GM19023 (cell line): Measurements from ENCODE around the gene ATP5MK.
"Not testable (repeated sequence)": the region's sequence is repeated elsewhere in the genome, so short reads cannot be mapped to it uniquely, and the experiment has no call there.

Experiments
- ATAC-seq: cut with Tn5 transposase; IDR thresholded peaks from one replicate; pipeline ENCODE4 v1.9.1; 2021; ENCODE audit warnings: mild to moderate bottlenecking, moderate library complexity; ENCODE audit not compliant: unreplicated experiment

ATP5MK gene, protein sequence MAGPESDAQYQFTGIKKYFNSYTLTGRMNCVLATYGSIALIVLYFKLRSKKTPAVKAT

DNA sequence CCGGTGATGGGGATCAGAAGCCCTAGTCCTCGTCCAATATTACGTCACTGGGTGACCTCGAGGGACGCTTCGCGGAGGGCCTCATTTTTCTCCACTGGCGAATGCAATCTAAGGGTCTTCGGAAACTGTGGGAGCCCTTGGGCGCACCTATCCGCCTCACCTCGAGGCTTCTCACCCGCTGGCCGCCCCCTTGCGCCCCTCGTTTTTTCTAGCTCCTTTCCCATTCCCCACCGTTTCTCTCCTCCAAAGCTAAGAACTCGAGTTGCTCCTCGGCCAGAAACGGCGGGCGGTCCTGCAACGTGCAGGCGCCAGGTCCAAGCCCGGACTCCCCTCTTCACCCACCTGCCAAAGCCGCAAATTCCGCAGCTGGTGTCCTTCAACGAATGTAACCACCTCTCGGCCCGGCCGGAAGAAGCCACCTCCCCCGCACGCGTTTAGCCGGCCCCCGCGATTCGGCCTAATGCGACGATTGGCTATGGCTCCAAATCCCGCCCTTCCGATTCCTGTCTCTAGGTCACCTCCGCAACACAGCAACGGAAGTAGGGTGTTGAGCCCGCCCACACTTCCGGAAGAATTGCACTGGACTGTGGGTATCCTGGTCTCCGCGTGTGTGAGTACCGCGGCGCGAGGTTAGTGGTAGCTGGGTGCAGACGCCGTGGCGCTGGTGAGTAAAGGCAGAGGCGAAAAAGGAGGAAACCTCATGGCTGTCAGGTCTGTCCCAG lies at the start of gene ATP5MK, which contains the start of gene PDCD11:
ATP5MK (minus strand) TSS at position 409 of the 722 bp plus-strand sequence. CDS start 4,018 bp downstream, outside the sequence.
PDCD11 (plus strand) TSS at position 560 of the 722 bp plus-strand sequence. CDS start 1,801 bp downstream, outside the sequence.
- ATAC-seq = peak; percentile 96

DNA sequence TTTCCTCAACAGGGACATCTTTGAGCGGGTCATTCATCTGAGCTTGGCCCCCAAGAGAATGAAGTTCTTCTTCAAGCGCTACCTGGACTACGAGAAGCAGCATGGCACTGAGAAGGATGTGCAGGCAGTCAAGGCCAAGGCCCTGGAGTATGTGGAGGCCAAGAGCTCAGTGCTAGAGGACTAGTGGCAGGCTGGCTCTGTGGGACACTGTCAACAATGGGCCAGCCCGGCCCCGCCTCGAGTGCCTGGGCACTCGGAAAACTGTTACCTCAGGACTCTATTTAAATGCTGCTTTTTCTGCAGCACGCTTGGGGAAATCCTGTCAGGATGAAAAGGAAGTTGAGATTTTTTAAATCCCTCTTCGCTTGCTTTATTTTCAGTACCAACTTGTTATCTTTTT lies 49.1 kb upstream of the ATP5MK start:
- no peak for ATAC-seq

DNA sequence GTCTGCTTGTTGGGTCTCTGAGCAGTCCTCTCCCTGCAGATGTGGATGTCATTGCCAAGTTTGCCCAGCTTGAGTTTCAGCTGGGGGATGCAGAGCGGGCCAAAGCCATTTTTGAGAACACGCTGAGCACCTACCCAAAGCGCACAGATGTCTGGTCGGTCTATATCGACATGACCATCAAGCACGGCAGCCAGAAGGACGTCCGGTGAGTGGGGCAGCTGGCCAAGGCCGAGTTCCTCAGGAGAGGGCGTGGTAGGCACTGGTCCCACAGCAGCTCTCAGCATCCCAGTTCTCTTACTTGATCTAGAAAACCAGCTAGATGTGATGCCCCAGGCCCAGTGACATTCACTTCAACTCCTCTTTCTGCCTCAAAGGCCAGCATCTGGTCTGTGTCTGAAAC lies 48.2 kb upstream of the ATP5MK start:
- no peak for ATAC-seq

DNA sequence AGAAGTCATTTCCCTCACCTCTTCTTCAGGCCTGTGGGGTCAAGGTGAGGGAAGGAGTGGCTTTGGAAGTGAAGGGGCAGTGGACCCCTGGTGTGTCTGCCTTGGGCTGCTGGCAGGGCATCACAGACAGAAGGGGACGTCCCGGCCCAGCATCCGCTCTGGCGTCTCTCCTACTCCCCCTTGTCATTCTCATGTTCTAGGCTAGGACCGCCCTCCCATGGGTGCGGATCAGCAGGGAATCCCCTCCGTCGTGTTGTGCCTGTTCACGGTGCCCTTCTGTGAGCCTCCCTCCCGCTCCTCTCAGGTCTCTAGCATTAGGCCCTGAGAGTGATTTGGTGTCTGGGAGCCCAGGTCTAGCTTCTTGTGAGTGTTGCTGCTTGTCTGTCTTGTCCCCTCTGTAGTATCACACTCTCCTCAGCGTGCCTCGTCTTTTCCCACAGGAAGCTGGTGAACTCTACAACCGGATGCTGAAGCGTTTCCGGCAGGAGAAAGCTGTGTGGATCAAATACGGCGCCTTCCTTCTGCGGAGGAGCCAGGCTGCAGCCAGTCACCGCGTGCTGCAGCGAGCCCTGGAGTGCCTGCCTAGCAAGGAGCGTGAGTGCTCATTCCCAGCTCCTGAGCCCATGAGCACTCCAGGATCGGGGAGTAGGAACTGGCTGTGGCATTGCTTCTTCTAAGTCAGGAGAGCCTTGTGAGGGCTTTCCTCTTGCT lies 47.4 kb upstream of the ATP5MK start:
- no peak for ATAC-seq

DNA sequence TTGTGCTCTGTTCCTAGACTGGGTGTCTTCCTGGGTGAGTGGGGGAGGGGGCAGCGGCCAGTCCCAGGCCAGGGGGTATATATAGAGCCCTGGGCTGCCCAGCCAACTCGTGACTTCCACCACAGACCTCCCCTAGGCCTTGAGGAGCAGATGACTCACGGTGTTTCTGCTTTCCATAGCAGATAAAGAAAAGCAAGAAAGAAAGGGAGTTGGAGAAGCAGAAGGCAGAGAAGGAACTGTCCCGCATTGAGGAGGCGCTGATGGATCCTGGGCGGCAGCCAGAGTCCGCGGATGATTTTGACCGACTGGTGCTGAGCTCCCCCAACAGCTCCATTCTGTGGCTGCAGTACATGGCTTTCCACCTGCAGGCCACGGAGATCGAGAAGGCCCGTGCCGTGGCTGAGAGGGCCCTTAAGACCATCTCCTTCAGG lies 45.8 kb upstream of the ATP5MK start:
- no peak for ATAC-seq

DNA sequence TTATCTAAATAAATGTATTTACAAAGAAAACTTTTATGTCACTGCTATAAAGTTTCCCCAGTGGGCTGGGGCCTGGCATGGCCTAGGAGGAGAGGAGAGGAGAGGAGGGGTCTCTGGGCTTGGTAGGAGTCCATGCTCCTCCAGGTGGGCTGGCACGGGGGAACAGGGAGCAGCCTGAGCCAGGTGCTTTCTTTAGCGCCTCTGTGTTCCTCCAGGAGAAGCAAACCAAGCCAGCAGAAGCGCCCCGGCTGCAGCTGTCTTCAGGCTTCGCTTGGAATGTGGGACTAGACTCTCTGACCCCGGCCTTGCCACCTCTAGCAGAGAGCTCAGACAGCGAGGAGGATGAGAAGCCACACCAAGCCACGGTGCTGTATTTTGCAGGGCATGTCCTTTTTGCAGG lies 45.3 kb upstream of the ATP5MK start:
- ATAC-seq = no peak

DNA sequence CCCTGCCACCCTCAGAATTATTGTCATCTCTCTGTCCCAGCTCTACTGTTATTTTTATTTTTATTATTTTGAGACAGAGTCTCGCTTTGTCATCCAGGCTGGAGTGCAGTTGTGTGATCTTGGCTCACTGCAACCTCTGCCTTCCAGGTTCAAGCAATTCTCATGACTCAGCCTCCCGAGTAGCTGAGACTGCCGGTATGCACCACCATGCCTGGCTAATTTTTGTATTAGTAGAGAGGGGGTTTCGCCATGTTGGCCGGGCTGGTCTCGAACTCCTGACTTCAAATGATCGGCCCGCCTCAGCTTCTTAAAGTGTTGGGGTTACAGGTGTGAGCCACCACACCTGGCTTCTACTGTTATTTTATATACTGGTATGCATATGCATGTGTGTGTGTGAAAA lies 44.9 kb upstream of the ATP5MK start:
- no peak for ATAC-seq

DNA sequence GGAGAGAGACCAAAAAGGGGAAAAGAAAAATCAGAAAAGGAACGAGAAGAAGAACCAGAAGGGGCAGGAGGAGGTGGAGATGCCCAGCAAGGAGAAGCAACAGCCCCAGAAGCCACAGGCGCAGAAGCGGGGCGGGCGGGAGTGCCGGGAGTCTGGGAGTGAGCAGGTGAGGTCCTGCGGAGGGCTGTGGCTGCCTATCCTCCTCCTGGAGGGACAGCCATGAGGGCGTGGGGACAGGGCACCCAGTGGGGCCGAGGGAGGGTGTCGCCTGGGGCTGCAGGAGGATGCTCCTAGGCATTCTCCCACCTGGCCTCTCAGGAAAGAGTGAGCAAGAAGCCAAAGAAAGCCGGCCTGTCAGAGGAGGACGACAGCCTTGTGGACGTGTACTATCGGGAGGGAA lies 44.1 kb upstream of the ATP5MK start:
- ATAC-seq = no peak

DNA sequence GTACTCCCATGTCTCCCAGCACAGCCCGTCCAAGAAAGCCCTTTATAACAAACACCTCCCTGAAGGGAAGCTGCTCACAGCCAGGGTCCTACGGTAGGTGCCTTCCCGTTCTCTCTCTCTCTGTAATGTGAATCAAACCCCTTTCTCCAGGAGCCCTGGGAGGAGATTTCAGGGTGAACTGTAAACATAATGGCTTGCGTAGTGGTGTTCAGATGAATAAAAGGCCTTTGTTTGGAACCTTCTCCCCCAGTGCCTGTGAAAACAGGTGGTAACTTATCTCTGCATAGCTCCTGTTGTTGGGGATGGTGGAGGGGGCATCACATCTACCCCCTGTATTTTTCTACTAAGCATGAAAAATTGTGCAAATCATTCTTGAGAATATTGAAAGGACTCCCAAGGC lies 43.5 kb upstream of the ATP5MK start:
- ATAC-seq = no peak

DNA sequence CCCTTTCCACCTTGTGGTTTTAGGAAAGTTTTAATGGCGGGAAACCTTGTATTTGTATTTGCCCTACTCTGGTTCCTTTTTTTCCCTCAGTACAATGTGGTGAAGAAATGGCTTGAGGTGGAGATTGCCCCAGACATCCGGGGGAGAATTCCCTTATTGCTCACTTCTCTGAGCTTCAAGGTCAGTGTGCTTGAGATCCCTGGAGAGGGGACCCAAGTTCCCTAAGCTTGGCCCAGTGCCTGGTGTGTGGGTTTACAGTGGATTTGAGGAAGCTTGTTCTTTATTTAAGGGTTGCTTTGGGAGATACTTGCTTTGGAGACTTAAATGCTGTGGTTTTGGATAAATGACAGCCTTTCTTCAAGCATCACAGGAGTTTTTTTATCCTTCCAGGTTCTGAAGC lies 37.6 kb upstream of the ATP5MK start:
- no peak for ATAC-seq

DNA sequence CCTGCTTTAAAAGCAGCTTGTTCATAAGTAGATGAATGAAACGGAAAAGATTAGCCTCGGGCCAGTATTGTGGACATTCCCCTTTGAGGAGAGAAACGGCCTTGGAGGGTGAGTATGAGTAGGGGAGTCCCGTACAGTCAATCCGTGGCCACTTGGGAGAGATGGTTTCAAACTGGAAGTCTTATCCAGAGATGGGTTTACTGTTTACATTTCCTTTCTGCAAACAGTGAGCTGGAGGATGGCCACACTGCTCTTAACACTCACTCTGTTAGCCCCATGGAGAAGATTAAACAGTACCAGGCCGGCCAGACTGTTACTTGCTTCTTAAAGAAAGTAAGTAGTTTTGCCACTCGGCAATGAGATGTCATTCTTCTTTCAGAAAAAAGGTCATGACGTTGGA lies 35.6 kb upstream of the ATP5MK start:
- no peak for ATAC-seq

DNA sequence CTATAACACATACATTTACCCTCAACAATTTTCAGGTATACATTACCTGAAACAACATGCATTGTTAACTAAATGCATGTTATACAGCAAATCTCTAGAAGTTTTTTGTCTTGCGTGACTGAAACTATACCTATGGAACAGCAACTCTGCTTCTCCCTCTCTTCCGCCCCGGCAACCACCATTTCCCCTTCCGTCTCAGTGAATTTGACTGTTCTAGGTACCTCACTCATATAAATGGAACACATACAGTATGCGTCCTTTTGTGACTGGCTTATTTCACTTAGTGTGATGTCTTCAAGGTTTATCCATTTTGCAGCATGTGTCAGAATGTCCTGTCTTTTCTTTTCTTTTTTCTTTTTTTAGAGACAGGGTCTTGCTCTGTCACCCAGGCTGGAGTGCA lies 33.4 kb upstream of the ATP5MK start:
- ATAC-seq = no peak

DNA sequence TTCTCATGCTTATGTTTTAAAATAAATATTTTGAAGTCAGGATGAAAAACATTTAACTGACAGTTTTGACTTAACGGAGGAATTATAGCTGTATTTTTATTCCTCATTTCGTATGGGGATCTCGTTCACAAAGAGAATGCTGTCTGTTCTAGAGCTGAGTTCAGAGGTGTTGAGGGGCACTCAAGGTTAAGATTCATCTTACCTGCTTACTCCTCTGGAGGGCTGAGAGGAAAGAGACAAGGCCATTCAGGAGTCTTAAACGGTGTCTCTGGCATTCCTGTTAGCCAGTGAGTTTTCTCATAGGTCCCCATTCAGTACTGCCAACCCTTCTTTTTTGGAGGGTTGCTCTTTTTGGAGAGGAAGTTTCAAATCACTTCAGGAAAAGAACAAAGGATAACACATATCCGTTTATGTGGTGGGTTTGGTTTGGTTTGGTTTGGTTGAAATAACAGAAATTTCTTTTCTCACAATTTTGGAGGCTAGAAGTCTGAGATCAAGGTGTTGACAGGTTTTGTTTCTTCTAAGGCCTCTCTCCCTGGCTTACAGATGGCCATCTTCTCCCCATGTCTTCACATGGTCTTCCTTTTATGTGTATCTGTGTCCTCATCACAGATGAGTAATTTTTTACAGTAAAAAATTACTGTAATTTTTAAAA lies 32.8 kb upstream of the ATP5MK start:
- ATAC-seq = no peak

DNA sequence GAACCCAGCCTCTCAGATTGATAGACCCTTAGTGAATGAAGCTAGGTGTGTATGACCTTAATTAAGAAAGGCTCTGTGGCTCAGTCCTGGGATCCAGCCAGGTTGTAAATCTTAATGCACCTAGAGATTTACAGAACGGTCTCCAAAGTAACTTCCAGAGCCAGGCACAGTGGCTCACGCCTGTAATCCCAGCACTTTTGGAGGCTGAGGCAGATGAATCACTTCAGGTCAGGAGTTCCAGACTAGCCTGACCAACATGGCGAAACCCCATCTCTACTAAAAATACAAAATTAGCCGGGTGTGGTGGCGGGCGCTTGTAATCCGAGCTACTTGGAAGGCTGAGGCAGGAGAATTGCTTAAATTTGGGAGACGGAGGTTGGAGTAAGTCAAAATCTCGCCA lies 31.6 kb upstream of the ATP5MK start:
- ATAC-seq = no peak

DNA sequence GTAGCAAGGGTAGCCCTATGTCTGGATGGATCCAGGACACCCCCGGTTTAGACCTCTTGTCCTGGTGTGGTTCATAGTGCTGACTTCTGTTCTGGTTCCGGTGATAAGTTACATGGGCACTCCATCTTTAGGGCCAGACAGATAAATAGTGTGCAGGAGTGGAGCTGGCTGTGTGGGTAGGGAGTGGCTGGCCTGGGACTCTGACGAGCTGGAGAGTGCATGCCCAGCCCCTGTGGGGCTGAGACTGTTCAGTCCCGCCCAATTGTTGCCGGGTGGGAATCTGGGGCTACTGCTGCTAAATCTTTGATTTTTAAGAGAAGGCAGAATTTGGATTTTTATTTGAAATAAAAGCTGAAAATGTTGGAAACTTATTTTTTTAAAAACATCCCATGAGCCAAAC lies 27.5 kb upstream of the ATP5MK start:
- ATAC-seq = no peak

DNA sequence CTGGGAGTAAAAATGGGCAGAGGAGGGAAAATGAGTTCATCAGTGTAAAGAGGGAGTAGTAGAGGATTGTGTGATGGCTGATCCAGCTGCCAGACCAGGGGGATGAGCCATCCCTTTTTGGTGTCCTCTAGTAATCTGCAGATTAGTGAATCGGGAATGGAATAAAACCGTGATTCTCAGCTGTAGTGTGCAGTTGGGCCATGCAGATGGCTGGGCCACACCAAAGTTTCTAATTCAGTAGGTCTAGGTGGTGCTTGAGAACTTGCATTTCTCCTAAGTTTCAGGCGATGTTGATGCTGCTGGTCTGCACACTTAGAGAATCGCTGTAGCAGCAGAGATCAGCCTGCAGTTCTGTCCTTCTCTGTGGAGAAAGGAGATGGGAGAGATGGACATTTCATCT lies 22.8 kb upstream of the ATP5MK start:
- no peak for ATAC-seq

DNA sequence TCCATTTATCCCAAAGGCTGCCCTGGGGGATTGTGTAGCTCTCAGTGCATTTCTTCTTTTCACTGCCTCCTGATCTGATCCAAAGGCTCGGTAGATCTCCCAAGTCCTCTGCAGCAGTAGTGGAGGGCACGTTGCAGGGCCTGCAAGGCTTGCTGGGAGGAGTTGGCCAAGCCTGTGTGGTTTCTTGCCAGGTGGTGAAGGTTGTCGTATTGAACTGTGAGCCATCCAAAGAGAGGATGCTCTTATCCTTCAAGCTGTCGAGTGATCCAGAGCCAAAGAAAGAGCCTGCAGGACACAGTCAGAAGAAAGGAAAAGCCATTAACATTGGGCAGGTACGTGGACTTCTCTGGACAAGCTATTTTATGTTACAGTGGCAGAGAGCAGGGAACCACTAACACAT lies 21.3 kb upstream of the ATP5MK start:
- ATAC-seq = no peak

DNA sequence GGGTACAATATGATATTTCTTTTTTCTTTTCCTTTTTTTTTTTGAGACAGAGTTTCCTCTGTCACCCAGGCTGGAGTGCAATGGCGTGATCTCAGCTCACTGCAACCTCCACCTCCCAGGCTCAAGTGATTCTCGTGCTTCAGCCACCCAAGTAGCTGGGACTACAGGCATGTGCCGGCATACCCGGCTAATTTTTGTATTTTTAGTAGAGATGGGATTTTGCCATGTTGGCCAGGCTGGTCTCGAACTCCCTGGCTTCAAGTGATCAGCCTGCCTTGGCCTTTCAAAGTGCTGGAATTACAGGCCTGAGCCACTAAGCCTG lies 20.8 kb upstream of the ATP5MK start:
- ATAC-seq = not testable (repeated sequence)

DNA sequence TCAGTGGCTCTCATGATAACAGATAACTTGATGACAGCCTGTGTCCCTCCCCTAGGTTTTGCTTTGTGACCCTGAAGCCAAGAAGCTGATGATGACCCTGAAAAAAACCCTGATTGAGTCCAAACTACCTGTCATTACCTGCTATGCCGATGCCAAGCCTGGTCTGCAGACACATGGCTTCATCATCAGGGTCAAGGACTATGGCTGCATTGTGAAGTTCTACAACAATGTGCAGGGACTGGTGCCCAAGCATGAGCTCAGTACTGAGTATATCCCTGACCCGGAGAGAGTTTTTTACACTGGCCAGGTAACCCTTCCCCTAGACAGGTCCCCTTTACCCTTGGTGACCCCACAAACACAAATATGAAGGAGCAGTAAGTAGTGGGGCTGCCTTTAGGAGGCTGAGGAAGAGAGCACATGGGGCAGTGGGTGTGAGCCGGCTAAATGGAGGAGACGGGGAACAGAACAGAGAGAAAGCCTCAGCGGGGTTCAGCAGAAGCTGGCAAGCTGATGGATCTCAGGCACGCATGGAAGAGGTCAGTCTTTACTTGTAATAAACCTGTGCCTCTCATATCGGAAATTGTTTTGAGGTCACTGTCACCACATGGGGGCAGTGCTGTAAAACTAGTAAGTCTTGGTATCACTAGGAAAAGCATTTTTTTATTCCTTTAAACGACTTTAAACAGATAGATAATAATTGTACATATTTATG lies 20.3 kb upstream of the ATP5MK start:
- no peak for ATAC-seq

DNA sequence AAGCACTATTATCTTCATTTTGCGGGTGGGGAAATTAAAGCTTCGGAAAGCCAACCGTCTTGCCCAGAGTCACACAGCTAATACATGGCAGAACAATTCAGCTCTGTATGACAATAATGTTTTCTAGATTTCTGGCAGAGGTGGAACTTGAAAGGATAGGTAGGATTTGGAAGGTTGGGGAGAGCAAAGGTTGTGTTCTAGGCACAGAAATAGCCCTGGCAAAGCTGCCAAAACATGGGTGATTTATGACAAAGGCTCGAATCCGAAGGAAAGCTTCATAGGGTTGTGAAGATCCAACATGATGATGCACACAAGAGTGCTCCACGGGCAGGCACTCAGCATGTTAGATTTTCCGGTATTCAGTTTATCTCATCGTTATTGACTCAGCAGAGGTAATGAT lies 19.3 kb upstream of the ATP5MK start:
- no peak for ATAC-seq

DNA sequence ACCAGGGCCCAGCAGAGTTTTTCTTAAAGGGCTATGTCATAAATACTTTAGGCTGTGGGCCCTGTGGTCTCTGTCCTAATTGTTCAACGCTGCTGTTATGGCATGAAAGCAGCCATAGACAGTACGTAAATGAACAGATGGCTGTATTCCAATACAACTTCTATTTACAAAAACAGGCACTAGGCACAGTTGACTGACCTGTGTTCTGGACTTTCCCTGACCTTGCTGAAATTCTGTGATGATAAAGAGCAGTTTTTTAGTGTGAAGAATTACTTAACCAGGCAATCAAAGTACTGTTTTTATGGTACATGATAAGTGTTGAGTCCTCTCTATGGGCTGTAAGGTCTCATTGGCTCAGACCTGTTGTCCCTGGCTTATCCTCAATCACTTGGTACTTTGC lies 17.3 kb upstream of the ATP5MK start:
- no peak for ATAC-seq
